Amygdala (tissue), 56 donors: ENCODE data around the gene DOC2A.
"Not testable (repeated sequence)": the region's sequence is repeated elsewhere in the genome, so short reads cannot be mapped to it uniquely, and the experiment has no call there.

ENCODE experiments used
- DNase-seq, 56 donors: peaks; one replicate each; lab custom pipeline; 2025; lab: John Stamatoyannopoulos, UW

The DOC2A gene

DNA sequence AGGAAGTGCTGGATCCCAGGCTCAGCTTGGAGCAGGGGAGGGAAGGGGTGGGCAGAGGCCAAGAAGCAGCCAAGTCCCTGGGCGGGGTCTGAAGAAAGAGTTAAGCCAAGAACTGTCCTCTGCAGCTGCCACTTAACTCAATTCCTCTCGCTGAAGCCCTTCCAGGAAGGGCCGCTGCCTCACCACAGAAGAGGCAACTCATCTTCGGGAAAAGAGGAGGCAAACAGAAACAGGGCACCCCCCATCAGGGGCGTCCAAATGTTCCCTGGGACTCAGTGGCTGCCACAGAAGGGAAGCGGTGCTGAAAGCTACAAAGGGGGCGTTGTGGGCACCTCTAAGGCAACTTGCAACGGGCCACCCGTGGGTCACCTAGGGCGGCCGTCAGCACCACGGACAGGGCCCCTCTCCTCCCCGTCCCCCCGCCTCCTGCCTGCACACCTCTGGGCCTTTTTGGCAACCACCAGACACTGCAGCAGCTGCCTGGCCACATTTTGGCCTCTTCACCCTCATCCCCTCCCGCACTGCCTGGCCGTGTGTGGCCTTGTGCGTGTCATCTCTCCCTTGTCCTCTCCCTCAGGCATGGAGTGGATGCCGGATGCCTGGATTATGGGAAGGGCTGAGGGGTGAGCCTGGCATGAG lies 17.7 kb upstream of the DOC2A start:
- no peak for DNase-seq

DNA sequence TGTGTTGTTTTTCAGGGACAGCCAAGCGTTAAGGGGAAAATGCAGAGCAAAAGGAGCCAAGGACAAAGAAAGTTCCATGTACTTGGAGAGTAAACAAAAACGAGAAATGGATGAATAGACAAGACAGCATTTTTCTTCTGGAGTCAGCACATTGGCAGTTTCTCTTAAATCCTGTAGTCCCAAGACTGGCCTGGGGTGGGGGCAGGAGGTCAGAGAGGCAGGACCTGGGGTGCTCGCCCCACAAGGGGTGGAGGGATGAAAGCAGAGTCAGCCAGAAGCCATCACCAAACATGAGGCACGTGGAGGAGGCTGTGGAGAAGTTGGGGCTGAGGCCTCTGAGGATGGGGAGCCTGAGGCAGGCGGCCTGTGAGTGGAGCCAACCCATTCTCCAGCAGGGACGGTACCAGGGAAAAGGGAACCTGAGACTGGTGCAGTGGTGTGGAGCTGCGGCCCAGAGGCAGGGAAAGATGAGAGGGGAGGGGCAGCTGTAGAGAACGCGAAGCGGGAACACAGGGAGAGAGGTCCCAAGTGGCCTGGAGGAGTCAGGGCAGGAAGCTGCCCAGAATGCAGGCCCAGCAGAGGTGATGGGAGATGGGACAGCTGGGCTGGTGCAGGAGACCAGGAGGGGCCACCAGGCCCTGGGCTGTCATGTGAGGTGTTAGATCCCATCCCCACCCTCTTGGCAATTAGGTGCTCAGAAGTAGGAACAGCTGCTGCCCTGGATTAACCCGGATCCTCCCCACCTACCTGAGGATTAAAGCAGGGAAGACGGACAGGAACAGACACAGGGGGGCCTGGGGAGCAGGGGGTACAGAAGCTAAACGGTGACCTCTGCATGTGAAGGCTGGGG lies 17.0 kb upstream of the DOC2A start:
- no peak for DNase-seq

DNA sequence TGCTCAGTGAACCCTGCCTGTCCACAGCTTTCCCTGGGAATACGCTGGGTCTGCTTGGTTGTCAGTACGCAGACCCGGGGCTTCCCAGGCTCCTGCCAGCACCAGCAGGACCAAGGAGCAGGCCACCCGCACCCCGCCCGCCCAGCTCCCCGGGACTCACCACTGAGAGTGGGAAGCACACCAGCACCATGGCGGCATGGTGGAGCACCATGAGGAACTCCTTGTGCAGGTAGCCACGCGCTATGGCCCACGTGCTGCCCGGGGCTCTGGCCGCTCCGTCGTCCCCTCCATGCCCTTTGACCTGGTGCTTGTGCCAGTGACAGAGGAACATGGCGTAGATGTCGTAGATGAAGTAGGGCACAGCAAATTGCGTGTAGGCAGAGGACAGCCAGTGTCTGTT lies 15.6 kb upstream of the DOC2A start:
- DNase-seq = no peak

DNA sequence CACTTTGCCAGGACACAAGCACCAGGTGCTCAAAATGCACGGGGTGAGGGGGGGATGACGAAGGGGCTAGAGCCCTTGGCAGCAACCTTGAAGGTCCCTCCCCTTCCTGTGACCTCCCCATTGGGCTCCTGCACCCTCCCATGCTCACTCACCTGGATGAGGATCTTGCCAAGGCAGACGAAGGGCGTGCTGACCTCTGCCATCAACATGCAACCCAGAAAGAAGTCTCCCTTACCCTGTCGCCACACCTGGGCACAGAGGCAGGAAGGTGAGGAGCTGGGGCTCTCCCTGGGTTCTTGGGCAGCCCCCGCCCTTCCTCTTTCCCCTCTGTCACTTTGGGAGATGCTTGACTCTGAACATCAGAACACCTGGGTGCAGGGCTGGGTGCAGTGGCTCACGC lies 14.7 kb upstream of the DOC2A start:
- no peak for DNase-seq

DNA sequence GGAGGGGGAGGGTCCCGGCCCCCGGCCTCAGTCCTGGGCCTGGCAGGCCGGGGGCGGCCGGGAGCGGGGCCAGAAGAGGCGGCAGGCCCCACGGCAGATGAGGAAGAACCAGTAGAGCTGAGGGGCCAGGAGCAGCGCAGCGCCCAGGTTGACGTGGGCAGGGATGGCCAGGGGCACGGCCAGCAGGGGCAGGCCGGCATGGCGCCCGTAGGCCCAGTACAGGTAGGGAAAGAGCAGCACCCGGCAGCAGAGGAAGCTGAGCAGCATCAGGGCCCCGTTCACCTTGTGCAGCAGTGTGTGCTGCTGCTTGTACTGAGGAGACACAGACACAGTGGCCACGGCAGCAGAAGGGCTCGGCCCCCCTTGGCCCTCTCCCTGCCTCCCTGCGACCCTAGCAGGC lies 14.3 kb upstream of the DOC2A start:
- DNase-seq = no peak

DNA sequence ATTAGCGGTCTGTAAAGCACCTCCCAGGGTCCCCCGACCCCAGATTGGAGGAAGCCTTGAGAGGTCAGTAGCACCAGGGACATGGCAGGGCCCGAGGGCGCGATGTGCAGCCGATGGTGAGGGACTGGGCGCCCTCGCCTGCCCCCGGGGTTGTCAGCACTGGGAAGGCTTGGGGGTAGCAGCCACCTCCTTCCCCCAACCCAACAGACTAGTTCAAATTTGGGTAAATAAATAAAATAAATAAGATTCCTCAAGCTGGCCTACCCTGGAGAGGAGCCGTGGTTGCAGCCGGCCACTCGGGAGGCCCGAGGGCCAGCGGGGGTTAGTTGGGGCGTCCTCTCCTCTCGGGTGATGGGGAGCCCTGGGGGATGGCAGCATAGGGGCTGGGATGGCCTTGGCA lies 13.6 kb upstream of the DOC2A start:
- DNase-seq = no peak

DNA sequence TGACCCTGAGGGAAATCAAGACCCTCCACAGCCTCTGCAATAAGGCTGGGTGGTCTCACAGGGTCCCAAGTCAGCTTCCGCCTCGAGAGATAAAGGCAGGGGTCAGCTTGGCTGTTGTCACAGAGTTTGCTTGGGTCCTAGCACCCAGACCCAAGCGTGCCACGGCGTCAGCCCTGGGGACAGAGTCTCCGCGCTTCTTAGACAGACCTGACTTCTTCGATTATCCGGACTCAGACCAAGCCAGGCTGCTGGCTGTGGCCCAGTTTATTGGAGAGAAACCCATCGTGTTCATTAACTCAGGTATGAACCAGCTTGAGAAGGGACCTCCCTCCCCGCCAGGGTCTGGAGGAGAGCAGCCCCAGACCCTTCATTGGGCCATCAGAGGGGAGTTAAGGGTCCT lies 12.8 kb upstream of the DOC2A start:
- DNase-seq = no peak

DNA sequence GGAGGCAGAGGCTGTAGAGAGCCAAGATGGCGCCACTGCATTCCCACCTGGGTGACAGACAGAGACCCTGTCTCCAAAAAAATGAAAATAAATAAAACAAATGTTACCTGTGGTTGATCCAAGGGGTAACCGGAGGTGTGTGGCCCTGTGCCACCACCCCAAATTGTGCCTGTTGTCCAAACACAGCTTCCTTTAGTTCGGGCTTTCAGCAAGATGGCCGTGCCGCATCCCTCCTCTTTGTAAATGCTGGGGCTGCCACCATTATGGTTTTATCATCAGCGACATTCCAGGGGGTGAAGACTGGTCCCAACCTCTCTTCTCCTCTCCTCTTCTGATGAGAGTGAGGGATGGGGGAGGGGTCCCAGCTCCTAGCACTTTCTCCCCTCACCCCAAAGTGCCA lies 12.1 kb upstream of the DOC2A start, which contains the start of gene C16orf92:
Gene C16orf92 (plus strand): TSS at position 312 of the 400 bp plus-strand sequence. CDS start 143 bp downstream, outside the sequence.
- no peak for DNase-seq

DNA sequence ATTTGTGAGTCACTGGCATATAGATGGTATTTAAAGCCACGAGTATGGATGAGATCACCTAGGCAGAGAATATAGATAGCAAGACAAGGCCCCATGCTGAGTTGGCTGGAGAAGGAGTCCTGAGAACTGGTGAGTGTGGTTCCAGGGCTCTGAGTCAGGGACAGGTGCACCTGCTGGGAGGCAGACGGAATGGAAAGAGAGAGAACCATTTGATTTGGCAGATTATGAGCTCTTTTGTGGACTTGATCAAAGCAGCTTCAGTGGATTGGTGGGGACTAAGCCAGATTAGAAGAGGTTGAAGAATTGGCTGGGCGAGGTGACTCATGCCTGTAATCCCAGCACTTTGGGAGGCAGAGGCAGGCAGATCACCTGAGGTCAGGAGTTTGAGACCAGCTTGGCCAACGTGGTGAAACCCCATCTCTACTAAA lies 7.9 kb upstream of the DOC2A start:
- no peak for DNase-seq

DNA sequence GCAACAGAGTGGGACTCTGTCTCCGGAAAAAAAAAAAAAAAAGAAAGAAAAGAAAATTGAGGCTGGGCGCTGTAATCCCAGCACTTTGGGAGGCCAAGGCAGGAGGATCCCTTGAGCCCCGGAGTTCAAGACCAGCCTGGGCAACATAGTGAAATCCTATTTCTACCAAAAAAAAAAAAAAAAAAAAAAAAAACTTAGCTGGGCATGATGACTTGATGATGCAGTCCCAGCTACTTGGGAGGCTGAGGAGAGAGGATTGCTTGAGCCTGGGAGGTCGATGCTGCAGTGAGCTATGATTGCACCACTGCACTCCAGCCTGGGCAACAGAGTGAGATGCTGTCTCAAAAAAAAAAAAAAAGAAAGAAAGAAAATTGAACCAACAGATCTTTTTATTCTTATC lies 7.1 kb upstream of the DOC2A start:
- DNase-seq = not testable (repeated sequence)

DNA sequence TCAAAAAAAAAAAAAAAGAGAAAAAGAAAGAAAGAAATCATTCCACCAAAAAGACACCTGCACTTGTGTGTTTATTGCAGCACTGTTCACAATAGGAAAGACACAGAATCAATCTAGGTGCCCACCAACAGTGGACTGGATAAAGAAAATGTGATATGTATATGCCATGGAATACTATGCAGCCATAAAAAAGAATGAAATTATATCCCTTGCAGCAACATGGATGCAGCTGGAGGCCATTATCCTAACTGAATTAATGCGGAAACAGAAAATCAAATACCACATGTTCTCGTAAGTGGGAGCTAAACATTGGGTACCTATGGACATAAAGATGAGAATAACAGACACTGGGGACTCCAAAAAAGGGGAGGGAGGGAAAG lies 6.4 kb upstream of the DOC2A start:
- no peak for DNase-seq

DNA sequence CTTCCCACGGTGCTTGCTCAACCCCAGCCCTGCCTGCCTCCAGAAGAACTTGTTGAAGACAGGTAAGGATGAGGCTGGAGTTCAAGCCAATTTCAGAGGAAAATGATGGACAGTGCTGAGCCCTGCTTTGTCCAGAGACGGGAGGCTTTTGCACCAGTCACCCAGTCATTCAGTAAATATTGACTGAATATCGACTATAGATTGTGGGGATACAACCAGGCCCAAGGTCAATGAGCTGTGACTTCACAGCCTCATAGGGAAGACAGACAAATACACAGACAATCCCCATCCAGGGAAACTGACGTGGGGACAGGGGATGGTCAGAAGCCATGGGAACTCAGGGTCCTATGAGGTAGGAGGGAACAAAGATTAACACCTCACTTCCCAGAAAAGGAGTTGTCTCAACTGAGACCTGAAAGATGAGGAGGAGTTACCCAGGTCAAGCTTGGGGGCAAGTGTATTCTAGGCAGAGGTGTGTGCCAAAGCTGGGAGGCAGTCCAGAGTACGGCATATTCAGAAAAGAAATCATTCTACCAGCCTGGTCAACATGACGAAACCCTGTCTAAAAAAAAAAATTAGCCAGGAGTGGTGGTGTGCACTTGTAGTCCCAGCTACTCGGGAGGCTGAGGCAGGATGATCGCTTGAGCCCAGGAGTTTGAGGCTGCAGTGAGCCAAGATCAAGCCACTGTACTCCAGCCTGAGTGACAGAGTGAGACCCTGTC lies 5.9 kb upstream of the DOC2A start:
- DNase-seq = no peak

DNA sequence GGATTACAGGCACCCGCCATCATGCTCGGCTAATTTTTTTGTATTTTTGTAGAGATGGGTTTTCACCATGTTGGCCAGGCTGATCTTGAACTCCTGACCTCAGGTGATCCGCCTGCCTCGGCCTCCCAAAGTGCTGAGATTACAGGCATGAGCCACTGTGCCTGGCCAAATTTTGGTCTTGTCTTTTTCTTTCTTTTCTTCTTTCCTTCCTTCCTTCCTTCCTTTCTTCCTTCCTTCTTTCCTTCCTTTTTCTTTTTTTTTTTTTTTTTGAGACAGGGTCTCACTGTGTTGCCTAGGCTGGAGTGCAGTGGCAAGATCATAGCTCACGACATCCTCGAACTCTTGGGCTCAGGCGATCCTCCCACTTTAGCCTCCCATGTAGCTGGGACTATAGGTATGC lies 4.6 kb upstream of the DOC2A start:
- not testable (repeated sequence) for DNase-seq

DNA sequence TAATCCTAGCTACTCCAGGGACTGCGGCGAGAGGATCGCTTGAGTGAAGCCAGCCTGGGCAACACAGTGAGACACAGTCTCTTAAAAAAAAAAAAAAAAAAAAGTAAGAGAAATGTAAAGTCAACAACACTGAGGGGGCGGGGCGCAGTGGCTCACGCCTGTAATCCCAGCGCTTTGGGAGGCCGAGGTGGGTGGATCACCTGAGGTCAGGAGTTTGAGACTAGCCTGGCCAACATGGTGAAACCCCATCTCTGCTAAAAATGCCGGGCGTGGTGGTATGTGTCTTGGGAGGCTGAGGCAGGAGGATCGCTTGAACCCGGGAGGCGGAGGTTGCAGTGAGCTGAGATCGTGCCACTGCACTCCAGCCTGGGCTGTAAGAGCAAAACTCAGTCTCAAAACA lies 1.8 kb upstream of the DOC2A start:
- DNase-seq = not testable (repeated sequence)

DNA sequence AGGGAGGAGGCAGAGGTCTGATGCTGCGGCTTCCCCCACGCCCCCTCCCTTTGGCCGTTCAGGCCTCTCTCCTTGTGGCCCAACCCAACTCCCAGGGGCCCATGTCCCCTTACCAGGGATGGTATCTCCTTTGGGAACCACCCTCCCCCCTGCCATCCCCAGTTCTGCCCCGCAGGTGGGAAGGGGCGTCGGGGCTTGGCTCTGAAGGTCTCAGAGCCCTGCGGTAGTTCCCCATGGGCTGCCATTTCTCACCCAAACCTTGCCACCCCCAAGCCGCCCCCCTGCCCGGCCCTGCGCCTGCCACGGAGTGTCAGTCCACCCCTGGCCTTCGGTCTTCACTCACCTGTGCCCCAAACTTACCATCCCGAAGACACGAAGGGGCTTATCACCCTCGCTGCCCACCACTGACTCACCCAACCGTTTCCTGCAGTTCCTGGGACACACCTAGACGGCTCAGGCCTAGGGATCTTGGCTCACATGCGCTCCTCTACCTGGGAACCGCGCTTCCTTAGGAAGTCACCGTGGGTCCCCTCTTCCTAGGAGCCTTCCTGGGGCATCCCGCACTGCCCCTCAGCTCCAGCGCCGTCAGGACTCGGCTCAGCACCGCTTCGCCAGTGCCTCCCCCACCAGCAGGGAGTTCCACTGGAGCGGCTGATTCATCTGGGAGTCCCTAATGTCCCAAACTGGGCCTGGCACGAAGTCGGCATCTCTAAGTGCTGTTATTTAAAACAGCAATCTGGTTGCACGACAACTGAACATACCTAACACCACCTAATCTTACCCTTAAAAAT lies 1.1 kb upstream of the DOC2A start:
- no peak for DNase-seq

DNA sequence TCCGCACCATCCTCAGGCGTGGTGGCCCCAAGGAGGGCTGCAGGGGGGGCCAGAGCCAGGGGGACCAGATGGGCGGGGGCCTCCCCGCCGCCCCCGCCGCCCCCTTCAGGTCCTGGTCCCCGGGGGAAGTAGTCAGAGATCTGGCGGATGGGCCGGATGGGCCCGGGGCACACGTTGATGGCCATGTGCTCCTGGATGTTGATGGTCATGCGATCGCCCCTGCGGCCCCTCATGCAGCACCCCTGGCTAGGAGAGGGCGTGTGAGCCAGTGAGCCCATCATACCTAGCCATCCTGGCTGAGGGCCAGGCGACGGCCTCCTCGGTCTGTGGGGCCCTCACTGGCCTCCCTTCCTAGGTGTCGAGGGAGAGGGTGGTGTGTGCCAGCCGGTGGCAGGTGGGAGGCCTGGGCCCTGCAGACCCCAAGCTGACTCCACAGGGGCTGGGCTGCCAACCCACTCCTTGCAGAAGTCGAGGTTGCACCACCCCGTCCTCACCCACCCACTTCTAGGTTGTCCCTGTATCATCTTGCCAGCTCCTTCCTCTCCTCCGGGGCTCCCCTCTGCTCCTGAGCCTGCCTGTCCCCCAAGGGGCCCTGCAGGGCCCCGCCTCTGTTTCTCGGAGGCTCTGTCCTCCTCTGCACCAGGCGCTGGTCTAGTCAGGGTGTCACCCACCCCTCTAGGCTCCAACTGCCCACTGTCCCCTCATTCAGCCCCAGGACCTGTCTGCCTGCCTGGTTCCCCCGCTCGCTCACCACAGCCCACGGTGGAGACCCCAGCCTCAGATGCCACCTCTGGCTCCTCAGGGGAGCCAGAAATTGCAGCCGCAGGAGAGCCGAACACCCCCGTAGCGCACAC lies 610 bp downstream of the DOC2A start:
- no peak for DNase-seq

DNA sequence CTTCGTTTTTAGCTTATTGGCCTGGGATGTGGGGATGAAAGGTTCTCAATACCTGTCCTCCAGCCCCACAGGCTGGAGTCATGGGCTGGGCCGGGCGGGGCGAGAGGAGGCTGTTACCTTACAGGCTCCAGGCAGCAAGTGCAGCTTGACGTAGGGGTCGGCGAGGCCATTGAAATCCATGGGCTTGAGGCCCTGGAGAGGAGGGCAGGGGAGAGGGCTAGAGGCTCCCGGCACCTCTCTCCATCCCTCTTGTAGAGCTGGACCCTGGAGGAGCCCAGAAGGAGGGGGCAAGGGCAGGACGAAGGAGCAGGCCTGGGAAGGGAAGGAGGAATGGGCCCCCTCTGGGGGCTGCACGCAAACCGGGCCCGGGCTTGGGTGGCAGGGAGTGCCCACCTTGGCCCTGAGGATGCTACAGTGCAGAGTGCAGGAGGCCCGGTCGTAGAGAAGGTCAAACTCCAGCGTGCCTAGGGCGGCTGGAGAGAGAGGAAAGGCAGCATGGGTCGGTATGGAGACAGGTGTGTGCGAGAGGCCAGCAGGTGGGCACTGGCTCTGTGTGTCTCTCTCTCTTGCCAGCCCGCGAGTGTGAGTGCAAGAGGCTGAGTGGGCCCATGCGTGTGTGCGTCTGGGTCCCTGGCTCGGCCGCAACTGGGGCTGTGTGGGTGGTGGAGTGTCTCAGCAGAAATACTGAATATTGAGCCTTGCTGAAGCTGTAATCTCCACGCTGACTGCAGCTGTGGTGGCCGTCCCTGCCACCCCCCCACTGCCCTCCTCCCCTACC lies 1.6 kb downstream of the DOC2A start:
- no peak for DNase-seq

DNA sequence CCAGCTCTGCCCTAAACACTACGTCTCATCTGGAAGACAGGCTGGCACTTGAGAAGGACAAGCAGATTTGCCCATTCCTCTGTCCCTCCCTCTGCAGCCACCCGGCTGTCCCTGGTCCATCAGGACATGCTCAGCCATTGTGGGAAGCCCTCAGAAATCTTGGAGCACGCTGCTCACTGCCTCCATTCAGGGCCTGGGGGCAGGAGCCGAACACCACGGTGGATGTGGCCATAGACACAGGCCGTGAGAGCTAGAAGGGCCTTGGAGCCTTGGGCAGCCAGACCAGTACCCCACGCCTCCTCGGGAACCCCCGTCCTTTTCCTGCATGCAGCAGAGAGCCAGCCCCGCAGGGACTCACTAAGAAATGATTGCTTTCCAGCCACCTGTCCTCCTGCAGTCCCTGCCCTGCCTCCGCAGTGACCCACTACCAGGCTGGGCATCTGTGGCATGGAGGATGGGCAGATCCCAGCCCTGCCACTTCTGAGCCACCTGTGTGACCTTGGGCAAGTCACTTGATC lies 3.4 kb downstream of the DOC2A start:
- DNase-seq = no peak
